CD4-positive, CD25-positive, alpha-beta regulatory T cell (primary cell): ENCODE measurements around the gene S100A7. TPM values are rescaled to one million over a fixed set of nuclear protein-coding genes. Genes with fewer than 3 reads are reported as not detected.

Source experiments
- ATAC-seq, 2 donors: fragments of 150-1000 bp; cut with Tn5 transposase; one replicate each; pipeline ENCODE4 v1.10.0; 2021; ENCODE audit warnings: low read depth in 2 of 2, moderate number of reproducible peaks in 2 of 2, moderate library complexity in 1 of 2
- DNase-seq, 3 donors: peaks; one replicate each; pipeline versions ENCODE4 v3.0.0 to v3.0.0-alpha.2; 2012 to 2022; ENCODE audit warnings: mixed read lengths in 1 of 3
- H3K27ac ChIP-seq: one replicate; pipeline ENCODE4 v1.7.0; 2013; ENCODE audit warnings: mild to moderate bottlenecking, low read length; ENCODE audit not compliant: insufficient read depth, poor library complexity, severe bottlenecking
- H3K27me3 ChIP-seq: one replicate; pipeline ENCODE4 v1.7.0; 2013; ENCODE audit warnings: low read length; ENCODE audit not compliant: control insufficient read depth, insufficient read depth
- H3K36me3 ChIP-seq: one replicate; pipeline ENCODE4 v1.7.0; 2013; ENCODE audit warnings: mild to moderate bottlenecking, low read length, moderate library complexity; ENCODE audit not compliant: control insufficient read depth, insufficient read depth
- H3K4me1 ChIP-seq: 2 replicates; pipeline ENCODE4 v1.7.0; 2013; ENCODE audit warnings: mild to moderate bottlenecking, low read length; ENCODE audit not compliant: insufficient read depth, control insufficient read depth, poor library complexity, severe bottlenecking
- H3K4me3 ChIP-seq: one replicate; pipeline ENCODE4 v1.7.0; 2013; ENCODE audit warnings: low read depth, mild to moderate bottlenecking, low read length, moderate library complexity
- H3K9me3 ChIP-seq, 2 experiments: 1 replicate in 1 of 2; 2 replicates in 1 of 2; pipeline ENCODE4 v1.7.0; 2013; ENCODE audit warnings: low read length in 2 of 2, mild to moderate bottlenecking in 1 of 2, moderate library complexity in 1 of 2; ENCODE audit not compliant: control insufficient read depth in 2 of 2
- H3K27ac Mint-ChIP-seq, 3 donors: one replicate each; pipeline ENCODE4 v1.8.0; 2020 to 2022; ENCODE audit warnings: mild to moderate bottlenecking in 3 of 3, mixed read lengths in 3 of 3, moderate library complexity in 2 of 3
- H3K27me3 Mint-ChIP-seq: one replicate; pipeline ENCODE4 v1.8.0; 2022; ENCODE audit warnings: mild to moderate bottlenecking, mixed read lengths
- H3K36me3 Mint-ChIP-seq: one replicate; pipeline ENCODE4 v1.8.0; 2020; ENCODE audit warnings: mixed read lengths
- H3K4me1 Mint-ChIP-seq, 4 donors: one replicate each; pipeline ENCODE4 v1.8.0; 2020 to 2022; ENCODE audit warnings: mixed read lengths in 4 of 4, mild to moderate bottlenecking in 1 of 4
- H3K4me3 Mint-ChIP-seq, 4 donors: one replicate each; pipeline ENCODE4 v1.8.0; 2020 to 2022; ENCODE audit warnings: mild to moderate bottlenecking in 4 of 4, mixed read lengths in 4 of 4, moderate library complexity in 3 of 4
- H3K9me3 Mint-ChIP-seq, 7 donors: one replicate each; pipeline ENCODE4 v1.8.0; 2020 to 2022; ENCODE audit warnings: mixed read lengths in 7 of 7, mild to moderate bottlenecking in 3 of 7, moderate library complexity in 2 of 7
- polyA plus RNA-seq, 4 donors: library from polyadenylated mRNA; unstranded; fragments of 300-500 nt; fragmentation: Illumina TruSeq; gene quantifications; one replicate each; pipeline ENCODE4 v1.2.3, GENCODE V29; 2021
- total RNA-seq: library from RNA; stranded (reverse); gene quantifications from one replicate; pipeline ENCODE4 v1.2.3, GENCODE V29; 2022

S100A7 gene
- total and polyA plus RNA-seq, 5 donors from 2014 or later: not detected

DNA sequence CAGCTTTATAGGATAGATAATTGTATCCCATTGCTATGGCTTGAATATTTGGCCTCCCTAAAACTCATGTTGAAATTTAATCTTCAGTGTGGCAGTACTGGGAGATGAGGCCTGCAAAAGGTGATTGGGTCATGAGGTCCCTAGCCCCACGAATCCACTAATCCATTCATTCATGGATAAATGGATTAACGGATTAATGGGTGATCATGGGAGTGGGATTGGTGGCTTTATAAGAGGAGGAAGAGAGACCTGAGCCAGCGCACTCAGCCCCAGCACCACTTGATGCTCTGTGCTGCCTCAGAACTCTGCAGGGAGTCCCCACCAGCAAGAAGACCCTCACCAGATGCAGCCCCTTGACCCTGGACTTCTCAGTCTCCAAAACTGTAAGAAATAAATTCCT is 43.3 kb upstream of the S100A7 start:
- no peaks in the 10 kb centered on the region for H3K36me3 Mint-ChIP-seq
- H3K4me3 Mint-ChIP-seq: no peak overlapping the region
- peaks cover 33% of the 10 kb centered on the region for H3K27me3 Mint-ChIP-seq

DNA sequence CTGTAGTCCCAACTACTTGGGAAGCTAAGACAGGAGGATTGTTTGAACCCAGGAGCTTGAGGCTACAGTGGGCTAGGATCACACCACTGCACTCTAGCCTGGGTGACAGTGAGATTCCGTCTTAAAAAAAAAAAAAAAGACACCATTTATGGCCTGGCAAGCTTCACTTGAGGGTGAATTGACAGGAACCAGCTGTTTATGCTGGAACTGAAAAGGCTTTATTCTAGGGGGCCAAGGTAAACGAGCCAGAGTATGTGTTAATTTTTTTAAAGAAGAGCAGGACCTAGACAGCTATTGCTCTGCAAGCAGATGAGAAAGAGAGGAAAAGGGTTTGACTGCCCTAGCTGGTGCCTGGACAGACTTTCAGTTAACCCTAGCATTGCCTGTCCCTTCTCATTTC is 38.3 kb upstream of the S100A7 start:
- H3K4me3 ChIP-seq: no peak overlapping the region
- Mint-ChIP-seq H3K4me1 (peaks cover 0 to 3% (median 0%) of the 10 kb centered on the region in 4 donors), H3K27me3 (peaks cover 51% of the 10 kb centered on the region), H3K9me3 (no peaks in the 10 kb centered on the region), H3K36me3 (no peaks in the 10 kb centered on the region), H3K27ac (no peak overlapping the region), H3K4me3 (no peak overlapping the region)
- peaks cover 12% of the 10 kb centered on the region for H3K27me3 ChIP-seq
- no peak overlapping the region for H3K27ac ChIP-seq
- no peak for DNase-seq
- H3K36me3 ChIP-seq: no peaks in the 10 kb centered on the region
- no peaks in the 10 kb centered on the region for H3K4me1 ChIP-seq
- ATAC-seq: no peak
- no peaks in the 10 kb centered on the region for H3K9me3 ChIP-seq

More for the DNA sequence above, 43.3 kb upstream of the S100A7 start:
- H3K9me3 ChIP-seq: no peaks in the 10 kb centered on the region
- H3K4me1 Mint-ChIP-seq: no peaks in the 10 kb centered on the region
- H3K27me3 ChIP-seq: peaks cover 8% of the 10 kb centered on the region
- H3K4me1 ChIP-seq: no peaks in the 10 kb centered on the region
- H3K9me3 Mint-ChIP-seq: no peaks in the 10 kb centered on the region
- no peaks in the 10 kb centered on the region for H3K36me3 ChIP-seq
- no peak overlapping the region for H3K27ac Mint-ChIP-seq
- no peak overlapping the region for H3K27ac ChIP-seq
- ATAC-seq: no peak
- no peak for DNase-seq
- no peak overlapping the region for H3K4me3 ChIP-seq

DNA sequence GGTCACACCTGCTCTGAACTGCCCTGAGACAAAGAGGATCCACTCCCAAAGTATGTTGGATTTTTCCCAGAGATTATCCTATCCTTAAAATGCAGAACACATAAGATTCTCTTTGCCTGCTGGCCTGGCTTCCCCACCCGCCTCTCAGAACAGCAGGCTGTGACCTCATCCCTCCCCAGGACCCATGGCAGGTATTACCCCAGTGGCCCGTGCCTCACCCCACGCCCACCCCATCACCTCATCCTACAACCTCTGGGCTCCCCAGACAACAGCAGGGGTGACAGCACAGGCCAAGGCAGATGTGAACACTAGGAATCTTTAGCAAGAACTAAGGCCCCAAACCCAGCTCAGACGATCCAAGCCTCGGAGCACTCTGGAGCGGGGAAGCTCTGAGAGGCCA is 35.1 kb upstream of the S100A7 start:
- peaks cover 40% of the 10 kb centered on the region for H3K27me3 Mint-ChIP-seq
- Histone ChIP-seq H3K4me1 (no peaks in the 10 kb centered on the region), H3K36me3 (no peaks in the 10 kb centered on the region), H3K27ac (no peak overlapping the region), H3K27me3 (peaks cover 12% of the 10 kb centered on the region), H3K4me3 (no peak overlapping the region), H3K9me3 (no peaks in the 10 kb centered on the region)
- no peak overlapping the region for H3K27ac Mint-ChIP-seq
- no peaks in the 10 kb centered on the region for H3K36me3 Mint-ChIP-seq
- peaks cover 0 to 3% (median 0%) of the 10 kb centered on the region in 4 donors for H3K4me1 Mint-ChIP-seq
- DNase-seq (no peak), ATAC-seq (no peak)
- H3K9me3 Mint-ChIP-seq: peaks cover 0 to 2% (median 0%) of the 10 kb centered on the region in 7 donors
- H3K4me3 Mint-ChIP-seq: no peak overlapping the region

GRCh38 chr1:153494976-153495535 is 34.6 kb upstream of the S100A7 start:
- no peak overlapping the region for H3K27ac ChIP-seq
- ATAC-seq: peak in 1 of 2 donors; percentile 44
- peaks cover 12% of the 10 kb centered on the region for H3K27me3 ChIP-seq
- H3K4me3 ChIP-seq: no peak overlapping the region
- Mint-ChIP-seq H3K27me3 (peaks cover 35% of the 10 kb centered on the region), H3K9me3 (peaks cover 0 to 2% (median 0%) of the 10 kb centered on the region in 7 donors), H3K4me1 (peaks cover 0 to 3% (median 0%) of the 10 kb centered on the region in 4 donors), H3K4me3 (peak overlapping the region in 1 of 4 donors; percentile 70), H3K27ac (no peak overlapping the region), H3K36me3 (no peaks in the 10 kb centered on the region)
- H3K9me3 ChIP-seq: no peaks in the 10 kb centered on the region
- H3K4me1 ChIP-seq: no peaks in the 10 kb centered on the region
- DNase-seq: peak; percentile 55 to 61 (median 56)
- H3K36me3 ChIP-seq: no peaks in the 10 kb centered on the region

- no peaks in the 10 kb centered on the region for H3K4me1 ChIP-seq
- H3K9me3 Mint-ChIP-seq: peaks cover 0 to 2% (median 0%) of the 10 kb centered on the region in 7 donors
- H3K36me3 ChIP-seq: no peaks in the 10 kb centered on the region
- H3K4me3 Mint-ChIP-seq: no peak overlapping the region
- no peak overlapping the region for H3K27ac ChIP-seq
- H3K4me1 Mint-ChIP-seq: peaks cover 0 to 3% (median 0%) of the 10 kb centered on the region in 4 donors
- H3K9me3 ChIP-seq: no peaks in the 10 kb centered on the region
- no peak overlapping the region for H3K4me3 ChIP-seq
- H3K27me3 ChIP-seq: peaks cover 4% of the 10 kb centered on the region
- peaks cover 24% of the 10 kb centered on the region for H3K27me3 Mint-ChIP-seq
- DNase-seq: no peak
- peak overlapping the region in 1 of 3 donors; percentile 76 for H3K27ac Mint-ChIP-seq
- H3K36me3 Mint-ChIP-seq: no peaks in the 10 kb centered on the region
- no peak for ATAC-seq
These were observed 33.0 kb upstream of the S100A7 start for GRCh38 chr1:153493343-153493960.

DNA sequence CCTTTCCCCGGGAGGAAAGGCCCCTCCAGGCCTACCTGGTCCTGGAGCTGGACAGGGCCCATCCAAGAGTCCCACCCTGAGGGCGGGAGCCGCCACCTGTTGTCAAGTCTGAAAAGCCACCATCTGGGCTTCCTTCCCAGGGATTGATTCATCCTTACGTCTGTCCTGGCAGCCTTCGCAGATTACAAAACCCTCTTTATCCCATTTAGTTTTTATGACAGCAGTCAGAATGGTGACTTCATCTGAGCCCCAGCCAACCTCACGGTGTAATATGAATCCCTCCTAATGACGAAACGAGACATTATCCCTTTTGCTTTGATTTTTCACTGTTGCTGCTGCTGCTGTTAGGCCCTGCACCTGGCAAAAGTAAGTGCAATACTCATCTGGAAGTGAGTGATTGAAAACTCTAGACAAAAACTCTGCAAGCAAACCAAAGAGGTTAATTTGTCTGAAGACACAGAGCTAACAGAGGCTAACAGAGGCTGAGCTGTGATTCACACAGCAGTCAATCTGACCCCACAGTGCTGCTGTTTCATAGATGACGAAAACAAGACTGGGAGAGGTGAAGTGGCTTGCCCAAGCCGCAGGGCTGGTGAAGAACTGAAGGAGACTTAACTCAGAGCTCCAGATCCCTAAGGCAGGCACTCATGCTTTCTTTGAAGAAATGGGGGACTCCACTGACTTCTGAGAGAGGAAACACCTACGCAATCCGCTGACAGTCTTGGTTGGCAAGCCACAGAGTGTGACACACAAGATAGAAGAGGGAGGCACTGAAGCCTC is 30.0 kb upstream of the S100A7 start:
- ATAC-seq (no peak), DNase-seq (no peak)
- Histone ChIP-seq H3K4me3 (no peak overlapping the region), H3K4me1 (no peaks in the 10 kb centered on the region), H3K27me3 (peaks cover 8% of the 10 kb centered on the region), H3K36me3 (no peaks in the 10 kb centered on the region), H3K9me3 (no peaks in the 10 kb centered on the region), H3K27ac (no peak overlapping the region)
- Mint-ChIP-seq H3K4me1 (peaks cover 0 to 3% (median 0%) of the 10 kb centered on the region in 4 donors), H3K9me3 (peaks cover 0 to 2% (median 0%) of the 10 kb centered on the region in 7 donors), H3K27ac (no peak overlapping the region), H3K27me3 (peaks cover 16% of the 10 kb centered on the region), H3K36me3 (no peaks in the 10 kb centered on the region), H3K4me3 (no peak overlapping the region)

- Mint-ChIP-seq H3K27me3 (peaks cover 25% of the 10 kb centered on the region), H3K4me1 (no peaks in the 10 kb centered on the region), H3K4me3 (no peak overlapping the region), H3K36me3 (no peaks in the 10 kb centered on the region), H3K9me3 (peaks cover 0 to 4% (median 0%) of the 10 kb centered on the region in 7 donors), H3K27ac (no peak overlapping the region)
- Histone ChIP-seq H3K4me3 (no peak overlapping the region), H3K27ac (no peak overlapping the region), H3K36me3 (no peaks in the 10 kb centered on the region), H3K4me1 (no peaks in the 10 kb centered on the region), H3K9me3 (no peaks in the 10 kb centered on the region), H3K27me3 (peaks cover 10% of the 10 kb centered on the region)
- DNase-seq (no peak), ATAC-seq (no peak)
These were observed 28.3 kb upstream of the S100A7 start for GRCh38 chr1:153488731-153489130.
